ENCODE measurements around the gene R3HCC1L.

DNA sequence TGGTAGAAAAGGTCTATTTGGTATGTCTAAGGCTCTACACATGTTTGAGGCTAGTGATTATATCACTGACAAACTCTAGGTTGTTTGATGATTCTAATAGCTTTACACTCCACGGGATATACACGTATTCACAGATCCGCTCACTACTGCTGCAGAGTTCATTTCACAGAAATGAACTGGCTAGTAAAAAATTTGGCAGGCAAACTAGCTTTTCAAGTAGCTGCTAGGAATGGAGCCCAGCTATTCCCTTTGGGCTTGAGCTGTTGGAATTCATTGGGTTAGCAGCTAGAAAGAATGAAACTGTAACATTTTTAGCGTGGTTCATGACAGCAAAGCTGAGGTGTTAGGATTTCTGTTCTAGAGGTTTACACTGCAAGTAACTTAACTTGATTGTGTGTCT, 37.6 kb downstream of the R3HCC1L start:
- TF ChIP-seq CTCF (IDR thresholded peaks at IDR 0.05; ENCODE audit: low read depth, low read length, poor library complexity, severe bottlenecking): no peak
- TF ChIP-seq EZH2phosphoT487 (IDR thresholded peaks at IDR 0.05; ENCODE audit: borderline replicate concordance, low read length): no peak

Measured in DOHH2 (cell line).